BE2C (cell line): ENCODE measurements around the gene STK32C.
A peak's percentile ranks its signal among the peaks of the same experiment; 100 is the strongest.

ENCODE experiments used
- DNase-seq: peaks from one replicate; pipeline ENCODE4 v3.0.0-alpha.2; 2020
- H3K27me3 ChIP-seq: fragments of 250-450 bp; sonication (Bioruptor Pico); 2 replicates; pipeline ENCODE4 v1.5.1; 2020; ENCODE audit warnings: mild to moderate bottlenecking
- H3K36me3 ChIP-seq: fragments of 250-450 bp; sonication (Bioruptor Pico); 2 replicates; pipeline ENCODE4 v1.5.1; 2020; ENCODE audit warnings: mild to moderate bottlenecking
- H3K4me1 ChIP-seq: fragments of 250-450 bp; sonication (Bioruptor Pico); 2 replicates; pipeline ENCODE4 v1.5.1; 2020
- H3K4me3 ChIP-seq: 2 replicates; pipeline ENCODE4 v1.5.1; 2011; ENCODE audit warnings: low read depth, low read length
- H3K9me3 ChIP-seq: fragments of 250-450 bp; sonication (Bioruptor Pico); 2 replicates; pipeline ENCODE4 v1.5.1; 2020
- CTCF ChIP-seq: IDR thresholded peaks from 2 replicates; pipeline ENCODE4 v1.5.1; 2012; ENCODE audit warnings: mild to moderate bottlenecking, low read depth, low read length

Gene STK32C

DNA sequence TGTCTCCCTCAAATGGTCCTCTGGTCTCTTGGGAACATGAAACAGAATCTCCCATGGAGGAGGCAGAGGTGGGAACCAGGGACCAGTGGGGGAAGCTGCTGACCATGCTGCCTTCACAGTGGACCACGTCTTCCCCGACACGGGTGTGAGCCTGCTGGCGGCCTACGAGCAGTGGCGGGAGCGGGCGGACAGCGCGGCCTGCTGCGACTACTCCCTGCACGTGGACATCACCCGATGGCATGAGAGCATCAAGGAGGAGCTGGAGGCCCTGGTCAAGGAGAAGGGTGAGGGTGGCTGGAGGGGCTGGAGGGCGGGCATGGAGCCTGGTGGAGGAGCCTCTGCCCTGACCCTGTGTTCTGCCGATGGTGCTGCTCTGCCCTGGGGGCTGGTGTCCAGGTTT is 113.0 kb downstream of the STK32C start:
- Histone ChIP-seq H3K36me3 (no peaks in the 10 kb centered on the region), H3K4me1 (no peaks in the 10 kb centered on the region), H3K27me3 (no peaks in the 10 kb centered on the region), H3K4me3 (no peak overlapping the region), H3K9me3 (no peaks in the 10 kb centered on the region)
- DNase-seq = no peak
- TF ChIP-seq CTCF = no peak

DNA sequence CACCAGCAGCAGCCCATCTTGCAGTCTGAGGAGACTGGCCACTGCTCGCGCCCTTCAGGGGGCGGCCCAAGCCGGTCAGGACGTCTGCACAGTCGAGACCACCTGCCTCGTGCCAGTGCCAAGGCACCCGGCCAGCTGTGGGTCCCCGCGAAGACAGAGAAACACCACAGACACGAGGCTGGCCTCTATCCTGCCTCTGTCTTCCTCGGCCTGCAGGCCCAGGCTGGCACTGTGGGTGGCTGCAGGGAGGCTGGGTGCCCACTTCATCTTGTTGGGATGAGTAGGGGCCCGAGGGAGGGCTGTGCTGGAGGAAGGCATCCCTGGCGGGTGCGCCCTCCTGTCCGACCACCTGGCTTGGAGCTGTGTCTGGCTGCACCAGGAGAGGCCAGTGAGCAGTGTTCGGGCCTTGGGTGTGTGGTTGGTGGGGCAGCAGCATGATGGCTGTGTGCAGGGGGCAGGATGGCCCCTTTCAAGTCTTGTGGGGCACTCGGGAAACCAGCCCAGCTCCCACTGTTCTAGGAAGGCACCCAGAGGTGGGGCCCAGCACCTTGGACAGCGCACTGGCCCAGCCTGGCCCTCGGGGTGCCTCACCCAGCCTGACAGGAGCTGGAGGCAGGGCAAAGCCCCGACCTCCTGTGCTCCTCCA is 113.7 kb downstream of the STK32C start:
- DNase-seq = peak; percentile 4
- no peaks in the 10 kb centered on the region for H3K9me3 ChIP-seq
- TF ChIP-seq CTCF = no peak
- H3K4me1 ChIP-seq = no peaks in the 10 kb centered on the region
- no peaks in the 10 kb centered on the region for H3K36me3 ChIP-seq
- no peak overlapping the region for H3K4me3 ChIP-seq
- no peaks in the 10 kb centered on the region for H3K27me3 ChIP-seq

DNA sequence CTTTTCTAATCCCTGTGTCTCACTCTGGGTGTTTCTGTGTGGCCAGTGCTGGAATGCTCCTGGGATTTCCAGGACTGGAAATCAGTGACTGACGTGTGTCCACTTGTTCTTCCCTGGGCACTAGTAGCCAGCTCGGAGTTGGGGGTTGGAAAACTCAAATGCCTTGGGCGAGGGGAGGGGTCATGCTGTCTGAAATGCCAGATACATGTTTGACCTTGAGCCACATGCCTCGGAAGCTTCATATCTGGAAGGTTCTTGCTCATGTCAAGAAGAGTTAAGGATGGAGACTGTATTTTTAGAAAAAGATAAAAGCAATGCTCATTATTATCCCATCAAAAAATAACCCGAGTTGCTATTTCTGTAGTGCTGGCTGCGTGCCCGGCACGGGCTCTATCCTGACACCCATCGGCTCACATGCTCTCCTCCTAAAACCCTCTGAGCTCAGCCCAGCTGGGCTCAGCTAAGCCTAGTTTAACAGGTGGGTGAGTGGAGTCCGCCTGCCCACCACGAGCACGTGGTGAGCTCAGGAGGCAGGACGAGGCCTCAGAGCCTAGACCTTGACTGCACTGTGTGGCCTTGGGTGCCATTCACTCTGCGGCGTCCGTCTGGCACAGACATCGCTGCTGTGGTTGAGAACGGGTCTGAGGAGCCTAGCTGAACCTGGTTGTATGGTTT is 114.6 kb downstream of the STK32C start:
- H3K4me3 ChIP-seq = no peak overlapping the region
- H3K9me3 ChIP-seq = no peaks in the 10 kb centered on the region
- H3K36me3 ChIP-seq = no peaks in the 10 kb centered on the region
- TF ChIP-seq CTCF = no peak
- no peaks in the 10 kb centered on the region for H3K4me1 ChIP-seq
- no peak for DNase-seq
- H3K27me3 ChIP-seq = peaks cover 5% of the 10 kb centered on the region

GRCh38 chr10:132192076-132192975 is 115.4 kb downstream of the STK32C start:
- H3K36me3 ChIP-seq = no peaks in the 10 kb centered on the region
- no peaks in the 10 kb centered on the region for H3K4me1 ChIP-seq

GRCh38 chr10:132189810-132190422 is 117.8 kb downstream of the STK32C start:
- Histone ChIP-seq H3K4me3 (no peak overlapping the region), H3K9me3 (no peaks in the 10 kb centered on the region), H3K4me1 (no peaks in the 10 kb centered on the region), H3K27me3 (peaks cover 32% of the 10 kb centered on the region), H3K36me3 (no peaks in the 10 kb centered on the region)
- no peak for TF ChIP-seq CTCF
- DNase-seq = peak; percentile 3

More at GRCh38 chr10:132192076-132192975, 115.4 kb downstream of the STK32C start:
- DNase-seq = no peak
- peaks cover 13% of the 10 kb centered on the region for H3K27me3 ChIP-seq
- H3K9me3 ChIP-seq = no peaks in the 10 kb centered on the region
- H3K4me3 ChIP-seq = no peak overlapping the region
- no peak for TF ChIP-seq CTCF
